A549 (cell line): Measurements from ENCODE around the gene HRG.

Experiments used
- CEBPB ChIP-seq, 2 experiments: fragments of >200 bp in 1 of 2; sonication (Bioruptor Twin) in 1 of 2; formaldehyde crosslinking in 1 of 2; IDR thresholded peaks; 2 replicates each; pipeline ENCODE4 v1.6.1; 2012 to 2016
- CHD2 ChIP-seq: fragments of 150-350 bp; IDR thresholded peaks from 2 replicates; pipeline ENCODE4 v1.6.1; 2014; ENCODE audit warnings: low read length; ENCODE audit not compliant: partially characterized antibody
- EHMT2 ChIP-seq: fragments of 200-600 bp; sonication (generic); IDR thresholded peaks from 2 replicates; pipeline ENCODE4 v1.6.1; 2016; ENCODE audit warnings: antibody characterized with exemption, low read depth, mild to moderate bottlenecking, moderate library complexity
- EP300 ChIP-seq, 2 experiments: fragments of >200 bp; sonication (Bioruptor Twin); formaldehyde crosslinking; IDR thresholded peaks; 2 replicates in 1 of 2; 3 replicates in 1 of 2; pipeline ENCODE4 v1.6.1; 2016 to 2017
- GATA3 ChIP-seq: IDR thresholded peaks from 2 replicates; pipeline ENCODE4 v1.6.1; 2012; ENCODE audit warnings: borderline replicate concordance
- MAZ ChIP-seq: fragments of 150-350 bp; IDR thresholded peaks from 2 replicates; pipeline ENCODE4 v1.6.1; 2014; ENCODE audit warnings: antibody characterized with exemption, low read depth, low read length, borderline replicate concordance
- MYC ChIP-seq: IDR thresholded peaks from 2 replicates; pipeline ENCODE4 v1.6.1; 2012; ENCODE audit warnings: mild to moderate bottlenecking, inconsistent platforms, low read length, improper control_type of control experiment, borderline replicate concordance
- PHF8 ChIP-seq: fragments of 200-600 bp; sonication (generic); IDR thresholded peaks from 2 replicates; pipeline ENCODE4 v1.6.1; 2016; ENCODE audit warnings: low read depth, mild to moderate bottlenecking, antibody characterized with exemption, moderate library complexity, borderline replicate concordance
- POLR2A ChIP-seq: IDR thresholded peaks from 2 replicates; pipeline ENCODE4 v1.6.1; 2012; ENCODE audit warnings: mild to moderate bottlenecking, low read length
- RCOR1 ChIP-seq: fragments of 150-350 bp; IDR thresholded peaks from 2 replicates; pipeline ENCODE4 v1.6.1; 2014; ENCODE audit warnings: antibody characterized with exemption, low read length, low read depth
- TF ChIP-seq, protein P1 (sequence below): fragments of >200 bp; sonication (Bioruptor Twin); formaldehyde crosslinking; IDR thresholded peaks from 3 replicates; pipeline ENCODE4 v1.5.1; 2016
- TF ChIP-seq, protein P2 (sequence below): fragments of 450-650 bp; IDR thresholded peaks from 2 replicates; pipeline ENCODE4 v1.6.1; 2014; ENCODE audit warnings: antibody characterized with exemption
- TF ChIP-seq, protein P3 (sequence below): IDR thresholded peaks from 2 replicates; pipeline ENCODE4 v1.6.1; 2012

DNA sequence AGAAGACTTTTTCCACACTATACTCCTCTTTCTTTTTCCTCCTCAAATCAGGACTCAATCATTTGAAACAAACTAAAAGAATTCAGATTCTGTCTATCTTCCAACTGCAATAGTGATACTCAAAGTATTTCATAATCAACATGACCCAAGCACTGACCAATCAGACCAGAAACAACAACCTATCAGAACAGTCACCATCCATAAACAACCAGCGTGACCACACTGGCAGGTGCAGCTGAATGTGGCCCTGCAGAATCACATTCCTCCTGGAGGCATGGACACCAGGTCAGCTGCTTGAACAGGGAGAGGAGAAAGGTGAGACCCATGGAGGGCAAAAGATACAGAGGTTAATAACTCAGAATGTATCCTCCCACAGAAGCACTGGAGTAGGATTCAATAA, 13.3 kb downstream of the HRG start:
- TF ChIP-seq, protein P1, sequence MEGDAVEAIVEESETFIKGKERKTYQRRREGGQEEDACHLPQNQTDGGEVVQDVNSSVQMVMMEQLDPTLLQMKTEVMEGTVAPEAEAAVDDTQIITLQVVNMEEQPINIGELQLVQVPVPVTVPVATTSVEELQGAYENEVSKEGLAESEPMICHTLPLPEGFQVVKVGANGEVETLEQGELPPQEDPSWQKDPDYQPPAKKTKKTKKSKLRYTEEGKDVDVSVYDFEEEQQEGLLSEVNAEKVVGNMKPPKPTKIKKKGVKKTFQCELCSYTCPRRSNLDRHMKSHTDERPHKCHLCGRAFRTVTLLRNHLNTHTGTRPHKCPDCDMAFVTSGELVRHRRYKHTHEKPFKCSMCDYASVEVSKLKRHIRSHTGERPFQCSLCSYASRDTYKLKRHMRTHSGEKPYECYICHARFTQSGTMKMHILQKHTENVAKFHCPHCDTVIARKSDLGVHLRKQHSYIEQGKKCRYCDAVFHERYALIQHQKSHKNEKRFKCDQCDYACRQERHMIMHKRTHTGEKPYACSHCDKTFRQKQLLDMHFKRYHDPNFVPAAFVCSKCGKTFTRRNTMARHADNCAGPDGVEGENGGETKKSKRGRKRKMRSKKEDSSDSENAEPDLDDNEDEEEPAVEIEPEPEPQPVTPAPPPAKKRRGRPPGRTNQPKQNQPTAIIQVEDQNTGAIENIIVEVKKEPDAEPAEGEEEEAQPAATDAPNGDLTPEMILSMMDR: no peak
- TF ChIP-seq, protein P2, sequence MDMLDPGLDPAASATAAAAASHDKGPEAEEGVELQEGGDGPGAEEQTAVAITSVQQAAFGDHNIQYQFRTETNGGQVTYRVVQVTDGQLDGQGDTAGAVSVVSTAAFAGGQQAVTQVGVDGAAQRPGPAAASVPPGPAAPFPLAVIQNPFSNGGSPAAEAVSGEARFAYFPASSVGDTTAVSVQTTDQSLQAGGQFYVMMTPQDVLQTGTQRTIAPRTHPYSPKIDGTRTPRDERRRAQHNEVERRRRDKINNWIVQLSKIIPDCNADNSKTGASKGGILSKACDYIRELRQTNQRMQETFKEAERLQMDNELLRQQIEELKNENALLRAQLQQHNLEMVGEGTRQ: no peak
- TF ChIP-seq MAZ (no peak), EHMT2 (no peak), RCOR1 (no peak), GATA3 (no peak), CEBPB (IDR thresholded peaks at IDR 0.05) (no peak), PHF8 (no peak), EP300 (IDR thresholded peaks at IDR 0.05) (no peak), MYC (no peak), POLR2A (no peak), CHD2 (no peak)
- TF ChIP-seq, protein P3, sequence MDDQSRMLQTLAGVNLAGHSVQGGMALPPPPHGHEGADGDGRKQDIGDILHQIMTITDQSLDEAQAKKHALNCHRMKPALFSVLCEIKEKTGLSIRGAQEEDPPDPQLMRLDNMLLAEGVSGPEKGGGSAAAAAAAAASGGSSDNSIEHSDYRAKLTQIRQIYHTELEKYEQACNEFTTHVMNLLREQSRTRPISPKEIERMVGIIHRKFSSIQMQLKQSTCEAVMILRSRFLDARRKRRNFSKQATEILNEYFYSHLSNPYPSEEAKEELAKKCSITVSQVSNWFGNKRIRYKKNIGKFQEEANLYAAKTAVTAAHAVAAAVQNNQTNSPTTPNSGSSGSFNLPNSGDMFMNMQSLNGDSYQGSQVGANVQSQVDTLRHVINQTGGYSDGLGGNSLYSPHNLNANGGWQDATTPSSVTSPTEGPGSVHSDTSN: no peak
